GM19025 (cell line): ENCODE results near the gene FBXO15.

Experiments used
- ATAC-seq: cut with Tn5 transposase; IDR thresholded peaks from one replicate; pipeline ENCODE4 v1.9.1; 2021; ENCODE audit warnings: mild to moderate bottlenecking, low read depth, moderate library complexity; ENCODE audit not compliant: unreplicated experiment

FBXO15 gene

DNA sequence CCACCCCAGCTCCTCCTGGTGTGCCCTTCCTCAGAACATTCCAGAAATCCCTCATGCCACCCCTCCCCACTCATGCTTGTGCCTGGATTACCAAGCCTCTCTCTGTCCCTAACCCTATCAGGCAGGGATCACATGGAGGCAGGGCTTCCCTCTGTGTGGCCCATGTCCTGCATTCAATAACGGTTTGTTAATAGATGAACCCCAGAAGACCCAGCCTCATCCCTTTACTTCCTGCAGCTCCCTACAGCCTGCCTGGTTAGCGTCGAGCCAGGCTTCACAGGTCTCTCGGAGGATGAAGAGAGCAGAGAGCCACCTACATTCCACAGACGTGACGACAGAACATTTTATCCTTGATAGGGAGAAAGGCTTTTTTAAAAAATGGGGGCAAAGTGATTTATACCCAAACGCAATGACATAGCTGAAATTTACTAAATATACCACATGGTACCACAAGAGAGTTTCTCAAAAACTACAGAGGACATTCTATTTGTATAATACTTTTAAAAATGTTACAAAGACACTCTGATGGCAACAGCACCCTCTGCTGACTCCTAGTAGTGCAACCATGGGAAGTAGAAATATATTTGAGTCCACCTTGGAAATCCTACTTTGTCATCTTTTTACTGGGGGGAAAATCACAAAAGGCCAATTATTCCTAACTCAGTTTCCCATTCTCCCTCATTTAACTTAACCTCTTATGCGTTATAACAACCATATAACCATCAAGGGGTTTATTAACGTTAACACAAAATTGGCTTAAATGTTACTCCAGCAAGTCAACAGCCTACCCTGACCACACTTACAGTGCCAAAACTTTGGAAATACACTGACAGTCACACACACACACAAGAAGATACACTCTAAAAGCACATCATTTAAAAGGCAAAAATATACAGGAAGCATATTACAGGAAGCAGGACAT is 30.7 kb downstream of the FBXO15 start:
- ATAC-seq: no peak

DNA sequence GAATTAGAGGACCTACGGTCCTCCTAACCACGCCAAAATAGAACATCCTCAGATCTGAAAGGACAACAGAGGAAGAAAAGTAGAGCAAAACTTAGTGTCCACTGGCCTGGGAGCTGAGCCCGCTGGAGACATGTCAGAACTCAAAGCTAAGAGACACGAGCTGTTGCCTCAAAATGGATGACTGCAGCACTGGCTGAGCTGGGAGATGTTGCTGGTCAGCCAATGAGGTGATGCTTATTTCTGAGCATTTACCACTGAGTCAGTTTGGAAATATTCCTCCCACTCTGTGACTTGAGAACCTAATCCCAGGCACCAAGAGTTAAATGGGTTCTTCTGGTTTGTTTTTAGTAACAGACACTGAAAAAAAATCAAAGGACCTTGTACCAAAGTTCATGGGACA is 32.6 kb downstream of the FBXO15 start:
- no peak for ATAC-seq

DNA sequence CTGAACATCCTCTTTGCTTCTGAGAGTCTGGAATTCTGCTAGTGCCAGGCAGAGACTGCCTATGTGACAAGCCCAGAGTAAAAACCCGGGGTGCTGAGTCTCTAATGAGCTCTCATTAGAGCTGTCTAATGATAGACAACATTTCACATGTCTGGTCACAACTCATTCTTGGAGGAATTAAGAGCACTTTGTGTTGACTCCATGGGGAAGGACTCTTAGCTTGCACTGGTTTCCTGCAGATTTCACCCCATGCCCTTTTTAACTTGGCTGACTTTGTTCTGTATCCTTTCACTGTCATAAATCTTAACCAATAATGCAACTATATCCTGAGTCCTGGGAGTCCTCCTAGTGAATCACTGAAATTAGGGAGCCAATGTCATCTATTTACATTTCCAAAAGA is 33.5 kb downstream of the FBXO15 start:
- ATAC-seq: no peak

DNA sequence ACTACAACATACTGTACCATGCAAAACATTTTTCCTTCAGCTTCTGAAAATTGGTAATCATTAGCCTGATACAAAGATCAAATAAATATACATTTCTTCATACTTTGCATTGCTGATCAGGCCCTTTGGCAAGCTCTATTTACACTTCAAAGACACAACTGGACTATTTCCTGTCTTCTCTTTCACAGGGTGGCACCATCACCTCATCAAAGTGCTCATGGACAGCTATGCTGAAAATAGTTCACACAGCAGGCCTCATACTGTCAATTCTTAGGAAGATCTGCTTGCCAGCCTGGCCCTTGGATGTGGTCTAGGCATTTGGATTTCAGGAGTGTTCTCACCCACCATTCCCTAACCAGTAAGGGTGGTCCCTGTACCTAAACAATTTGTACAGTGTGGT is 33.9 kb downstream of the FBXO15 start:
- ATAC-seq: no peak

DNA sequence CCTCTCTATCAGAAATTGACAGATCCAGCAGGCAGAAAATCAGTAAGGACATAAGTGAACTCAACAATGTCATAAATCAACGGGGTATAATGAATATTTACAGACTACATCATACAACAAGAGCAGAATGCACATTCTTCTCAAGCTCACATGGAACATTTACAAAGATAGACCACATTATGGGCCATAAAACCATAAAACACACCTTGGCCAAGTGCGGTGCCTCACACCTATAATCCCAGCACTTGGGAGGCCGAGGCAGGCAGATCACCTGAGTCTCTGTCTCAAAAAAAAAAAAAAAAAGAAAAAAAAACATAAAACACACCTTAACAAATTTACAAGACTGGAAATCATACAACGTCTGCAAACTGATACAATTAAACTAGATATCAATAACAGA is 36.7 kb downstream of the FBXO15 start:
- ATAC-seq: no peak

DNA sequence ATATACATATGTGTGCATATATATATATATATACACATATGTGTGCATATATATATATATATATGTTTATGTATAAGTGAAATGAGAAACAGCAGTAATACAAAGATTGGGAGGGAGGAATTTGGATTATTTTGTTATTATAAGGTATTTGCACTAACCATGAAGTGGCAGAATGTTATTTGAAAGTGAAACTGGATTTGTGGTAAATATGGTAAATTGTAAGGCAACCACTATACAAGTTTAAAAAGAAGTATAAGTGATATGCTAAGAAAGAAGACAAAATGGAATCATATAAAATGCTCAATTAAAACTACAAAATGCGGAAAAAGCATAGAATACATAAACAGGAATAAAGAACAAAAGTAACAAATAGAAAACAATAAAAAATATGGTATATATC is 37.5 kb downstream of the FBXO15 start:
- ATAC-seq: no peak

DNA sequence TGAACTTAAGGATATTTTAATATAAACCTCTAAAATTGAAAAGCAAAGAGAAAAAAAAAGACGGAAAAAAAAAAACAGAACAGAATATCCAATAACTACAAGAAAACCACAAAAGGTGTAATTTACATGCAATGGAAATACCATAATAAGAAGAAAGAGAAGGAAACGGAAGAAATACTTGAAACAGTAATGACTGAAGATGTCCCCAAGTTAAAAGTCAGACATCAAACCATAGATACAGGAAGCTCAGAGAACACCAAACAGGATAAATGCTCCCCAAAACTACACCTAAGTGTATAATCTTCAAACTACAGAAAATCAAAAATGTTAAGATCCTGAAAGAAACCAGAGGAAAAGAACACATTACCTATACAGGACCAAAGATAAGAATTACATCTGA is 39.2 kb downstream of the FBXO15 start:
- no peak for ATAC-seq

DNA sequence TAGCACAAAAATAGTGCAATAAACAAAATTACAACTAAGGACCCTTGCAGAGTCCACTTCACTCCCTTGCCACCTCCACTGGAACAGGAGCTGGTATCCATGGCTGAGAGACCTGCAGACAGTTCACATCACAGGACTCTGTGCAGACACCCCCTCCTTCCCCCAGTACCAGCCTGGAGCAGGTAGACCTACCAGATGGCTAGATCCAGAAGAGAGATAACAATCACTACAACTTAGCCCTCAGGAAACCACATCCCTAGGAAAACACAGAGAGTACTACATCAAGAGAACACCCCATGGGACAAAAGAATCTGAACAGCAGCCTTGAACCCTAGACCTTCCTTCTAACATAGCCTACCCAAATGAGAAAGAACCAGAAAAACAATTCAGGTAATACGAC is 49.8 kb downstream of the FBXO15 start:
- no peak for ATAC-seq

DNA sequence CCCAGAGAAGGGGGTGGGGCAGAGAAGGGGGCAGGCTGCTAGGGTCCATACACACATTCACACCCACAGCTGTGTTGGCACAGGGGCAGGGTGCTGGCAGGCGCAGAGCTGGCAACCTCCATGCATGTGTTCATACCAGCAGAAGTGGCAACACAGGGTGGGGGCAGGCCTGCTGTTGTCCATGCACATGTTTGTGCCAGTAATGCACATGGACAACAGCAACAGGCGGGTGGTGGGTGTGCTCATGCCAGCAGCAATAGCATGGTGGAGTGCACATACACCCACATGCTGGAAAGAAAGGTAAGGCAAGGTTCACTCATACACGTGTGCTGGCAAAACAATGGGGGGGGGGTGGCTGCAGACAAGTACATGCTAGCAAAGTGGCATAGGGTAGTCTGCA is 54.7 kb downstream of the FBXO15 start:
- no peak for ATAC-seq

DNA sequence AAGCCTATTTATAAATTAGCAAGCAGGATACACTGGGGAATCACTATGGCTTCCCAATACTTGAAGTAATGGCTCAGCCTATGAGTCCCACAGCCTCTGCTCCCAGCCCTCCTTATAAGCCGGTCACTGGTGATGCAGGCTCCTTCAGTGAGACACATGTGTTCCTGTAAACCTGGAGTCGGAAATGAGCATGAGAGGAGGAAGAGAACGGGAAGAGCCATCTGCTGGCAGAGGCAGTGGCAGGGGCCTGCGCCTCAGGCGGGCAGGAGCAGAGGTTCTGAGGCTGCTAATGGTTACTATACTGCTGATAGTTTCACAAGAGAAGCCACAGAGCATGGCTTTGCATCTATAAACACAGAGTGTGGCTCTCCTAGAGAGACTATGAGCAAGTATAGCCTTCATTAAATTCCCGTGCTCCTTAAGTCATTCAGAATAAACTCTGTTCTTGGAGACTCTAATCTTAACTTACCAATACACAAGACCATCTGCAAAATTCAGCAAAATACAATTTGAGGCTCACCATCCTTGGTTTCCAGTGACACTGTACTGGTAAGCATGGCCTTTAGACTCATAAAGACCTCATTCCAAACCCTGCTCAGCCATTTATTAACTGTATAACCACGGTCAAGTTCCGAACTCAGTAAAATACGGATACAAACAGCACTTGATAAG is 63.3 kb downstream of the FBXO15 start:
- no peak for ATAC-seq

DNA sequence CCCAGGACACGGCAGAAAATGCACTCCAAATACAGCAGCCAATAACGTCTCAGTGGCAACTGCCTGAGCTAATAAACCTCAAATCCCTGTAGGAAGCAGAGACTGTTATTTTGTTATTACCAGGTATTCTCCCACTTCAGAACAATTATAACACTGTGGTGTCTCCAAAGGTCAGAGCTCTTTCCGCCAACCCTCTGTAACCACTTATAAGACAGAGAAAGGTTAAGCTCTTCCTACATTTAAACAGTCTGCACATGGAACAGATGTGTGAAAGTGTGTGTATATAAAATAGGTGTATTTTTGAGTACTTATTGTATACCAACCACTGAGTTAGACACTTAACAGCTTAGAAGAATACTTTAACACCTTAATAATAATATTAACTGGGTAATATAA is 64.1 kb downstream of the FBXO15 start:
- no peak for ATAC-seq

DNA sequence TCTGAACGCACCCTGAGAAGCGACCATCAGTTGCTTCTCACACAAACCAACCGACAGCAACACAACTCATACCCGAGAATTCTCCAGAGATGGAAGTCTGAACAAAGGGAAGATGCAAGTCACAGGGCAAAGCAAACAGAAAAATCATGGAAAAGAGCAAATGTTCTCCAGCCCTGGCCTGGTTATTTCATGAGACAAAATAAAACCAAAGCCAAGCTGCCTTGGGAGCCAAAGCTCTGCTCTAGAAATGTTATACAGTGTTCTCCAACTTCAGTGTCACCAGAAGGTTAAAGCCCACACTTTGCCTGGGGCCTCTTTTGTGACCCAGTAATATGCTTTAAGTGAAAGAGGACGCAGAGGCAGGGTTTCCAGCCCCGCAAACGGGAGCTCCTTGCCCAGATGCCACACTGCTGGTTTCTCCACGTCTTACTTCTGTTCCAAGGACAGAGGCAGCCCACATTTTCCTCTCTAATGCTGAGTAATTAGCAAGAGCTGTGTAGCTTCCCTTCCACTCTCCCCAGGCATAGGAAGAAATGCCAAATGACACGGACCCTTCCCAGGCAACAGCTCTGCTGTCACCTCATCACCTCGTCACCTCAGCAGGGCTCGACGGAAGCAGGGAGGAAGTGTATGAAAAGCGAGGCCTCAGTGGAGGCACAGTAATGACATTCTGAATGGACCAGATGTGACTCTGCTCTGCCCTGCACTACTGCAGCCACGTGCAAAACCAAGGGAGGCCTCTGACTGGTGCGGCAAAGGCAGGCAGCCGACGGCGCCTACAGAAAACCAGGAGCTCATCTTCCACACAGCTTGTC is 64.7 kb downstream of the FBXO15 start:
- ATAC-seq: no peak

DNA sequence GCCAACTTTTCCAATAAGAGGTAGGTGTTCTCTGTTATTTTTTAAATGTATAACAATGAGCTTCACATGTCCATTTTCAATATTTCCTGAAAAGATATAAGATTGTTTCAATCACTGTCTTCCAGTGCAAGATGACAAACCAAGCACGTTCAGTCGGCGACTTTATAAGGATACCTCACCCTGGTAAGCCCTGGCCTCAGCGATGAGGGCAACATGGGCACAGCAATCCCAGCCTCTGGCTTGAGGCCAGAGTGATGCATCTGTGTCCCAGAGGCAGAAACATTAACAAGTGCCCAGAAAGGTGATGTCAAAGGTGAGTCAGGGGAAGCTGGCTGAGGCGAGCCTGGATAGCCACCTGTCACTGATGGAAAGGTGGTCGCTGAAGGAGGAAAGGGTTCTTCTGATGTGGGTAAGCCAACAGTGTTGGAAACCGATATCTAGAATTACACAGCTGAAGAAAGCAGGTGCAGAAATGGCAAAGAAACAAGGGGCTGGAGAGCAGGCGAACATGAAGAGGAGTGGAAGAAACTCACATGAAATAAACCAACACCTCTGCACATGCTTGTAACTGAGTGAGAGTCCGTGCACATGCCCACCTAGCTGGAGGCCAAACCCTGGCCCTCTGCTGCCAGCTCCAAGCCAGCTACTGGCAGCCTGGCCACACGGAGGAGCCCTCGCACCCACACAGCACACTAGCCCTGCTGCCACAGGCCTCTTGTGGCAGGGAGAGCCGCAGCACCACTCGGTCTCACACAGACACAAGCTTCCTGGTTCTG is 65.5 kb downstream of the FBXO15 start:
- peak; percentile 70 for ATAC-seq

DNA sequence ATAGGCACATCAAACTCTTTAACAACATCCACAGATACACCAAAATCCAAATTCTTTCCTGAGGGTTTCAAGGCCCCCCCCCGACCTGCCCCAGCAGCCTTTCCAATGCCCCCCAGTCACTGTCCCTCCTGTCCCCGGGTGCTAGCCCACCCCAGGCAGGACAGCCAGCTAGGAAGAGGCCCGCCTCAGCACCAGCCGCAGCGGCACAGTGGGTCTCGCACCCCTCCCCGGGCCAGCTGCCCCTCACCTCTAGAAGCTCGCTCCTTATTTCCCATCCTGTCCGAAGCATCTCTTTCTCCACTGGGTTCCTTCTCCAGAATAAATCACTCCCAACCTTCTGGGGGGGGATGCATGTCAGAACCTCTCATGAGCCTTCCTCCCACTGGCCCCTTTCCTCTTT is 69.4 kb downstream of the FBXO15 start:
- ATAC-seq: no peak

DNA sequence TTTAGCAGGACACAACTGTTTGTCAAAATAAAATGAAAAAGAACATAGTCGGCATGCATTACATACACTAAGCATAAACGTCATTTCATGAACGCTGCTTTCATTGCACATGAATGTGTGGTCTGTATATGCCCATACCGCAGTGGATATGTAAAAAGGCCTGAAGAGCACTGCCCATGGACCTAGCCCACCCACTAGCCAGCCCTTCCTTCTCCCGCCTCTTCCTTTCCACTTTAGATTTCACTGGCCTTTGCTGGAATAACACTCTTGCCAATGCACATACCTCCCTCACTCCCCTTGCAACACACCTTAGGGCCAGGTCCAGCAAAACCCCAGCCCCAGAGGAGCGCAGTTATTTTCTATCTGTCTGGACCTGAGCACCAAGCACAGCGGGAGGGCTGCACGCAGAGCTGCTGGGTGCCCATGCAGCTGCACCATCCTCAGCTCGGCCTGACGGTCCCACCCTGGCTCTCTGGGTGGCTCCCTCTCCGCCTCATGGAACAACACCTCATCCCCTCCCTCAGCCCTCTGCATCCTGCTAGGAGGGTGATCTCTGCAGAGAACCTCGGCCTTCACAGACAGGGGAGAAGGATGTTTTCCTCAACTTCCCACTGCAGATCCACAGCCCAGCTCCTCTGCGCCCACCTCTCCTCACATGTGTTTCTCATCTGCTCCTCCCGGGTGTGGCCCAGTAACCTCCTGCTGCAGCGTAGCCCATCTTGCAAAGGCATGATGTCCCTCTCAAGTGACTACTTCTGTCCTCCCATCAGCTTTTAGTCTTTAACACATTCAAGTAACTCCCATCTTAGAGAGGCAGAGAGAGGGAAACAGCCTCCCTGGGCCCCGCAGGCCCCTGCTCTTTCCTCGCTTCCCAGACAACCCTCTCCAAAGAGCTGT is 72.7 kb downstream of the FBXO15 start:
- no peak for ATAC-seq

DNA sequence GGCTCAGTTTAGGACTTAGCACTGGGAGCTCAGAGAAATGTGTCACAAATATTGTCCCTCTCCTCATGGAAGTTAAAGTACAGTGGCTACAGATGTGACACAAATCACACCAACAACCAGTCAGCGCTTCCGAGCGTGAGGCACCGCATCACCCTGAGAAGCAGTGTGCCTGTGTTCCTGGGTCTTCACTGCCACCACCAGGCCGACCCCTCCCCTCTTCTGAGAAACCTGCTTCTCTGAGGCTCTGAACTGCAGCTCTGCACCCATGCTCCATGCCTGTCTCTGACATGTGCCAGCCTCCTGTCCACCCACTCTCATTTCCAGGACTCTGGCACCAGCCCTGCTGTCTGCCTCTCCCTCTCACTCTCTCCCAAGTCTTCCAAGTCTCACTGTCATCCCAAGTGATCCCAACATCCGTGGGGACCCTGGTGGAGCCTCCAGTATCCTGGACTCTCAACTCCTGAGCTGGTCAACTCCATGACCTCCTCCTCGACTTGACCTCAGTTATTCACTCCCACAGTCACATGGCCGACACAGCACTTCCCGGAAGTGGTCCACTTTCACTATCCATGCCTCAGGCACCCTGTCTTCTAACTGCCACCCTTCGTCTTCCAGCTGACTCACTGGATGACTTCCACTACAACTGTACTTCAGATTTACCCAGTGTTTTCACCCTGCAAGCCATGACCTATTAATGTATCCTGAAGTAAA is 73.5 kb downstream of the FBXO15 start:
- no peak for ATAC-seq

DNA sequence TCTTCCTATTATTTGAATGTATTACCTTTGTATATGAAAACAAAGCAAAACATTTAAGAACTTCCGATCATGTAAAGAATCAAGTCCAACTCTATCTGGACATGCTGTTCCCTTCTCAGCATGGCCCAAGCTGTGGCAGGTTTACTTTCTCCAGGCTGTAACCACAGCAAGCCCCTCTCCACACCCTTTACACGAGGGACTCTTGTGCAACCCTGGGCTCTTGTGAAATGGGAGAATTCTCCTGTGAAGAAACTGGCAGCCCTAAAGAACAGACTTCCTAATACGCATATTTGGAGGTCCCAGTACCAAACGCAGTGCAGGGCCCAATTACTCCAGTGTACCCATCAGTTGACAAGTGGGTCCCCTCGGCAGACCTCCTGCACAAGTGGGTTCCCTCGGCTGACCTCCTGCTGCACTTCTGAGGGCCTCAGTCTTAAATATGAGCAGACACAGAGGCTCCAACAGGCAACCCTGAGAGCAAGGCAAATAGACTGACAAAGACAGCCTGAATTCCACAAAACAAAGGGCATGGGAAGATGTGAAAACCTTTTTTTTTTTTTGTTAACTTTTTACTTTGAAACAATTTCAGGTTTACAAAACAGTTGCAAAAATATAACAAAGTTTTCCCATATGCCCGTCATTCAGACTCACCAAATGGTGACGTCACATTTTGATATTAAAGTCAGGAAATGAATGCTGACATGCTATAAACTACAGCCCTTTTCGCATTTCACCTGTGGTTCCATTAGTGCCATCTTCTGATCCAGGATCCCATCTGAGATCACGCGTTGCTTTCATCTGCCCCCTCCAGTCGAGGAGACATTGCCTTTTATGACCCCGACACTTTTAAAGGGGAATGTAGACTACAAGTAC is 78.2 kb downstream of the FBXO15 start:
- no peak for ATAC-seq

DNA sequence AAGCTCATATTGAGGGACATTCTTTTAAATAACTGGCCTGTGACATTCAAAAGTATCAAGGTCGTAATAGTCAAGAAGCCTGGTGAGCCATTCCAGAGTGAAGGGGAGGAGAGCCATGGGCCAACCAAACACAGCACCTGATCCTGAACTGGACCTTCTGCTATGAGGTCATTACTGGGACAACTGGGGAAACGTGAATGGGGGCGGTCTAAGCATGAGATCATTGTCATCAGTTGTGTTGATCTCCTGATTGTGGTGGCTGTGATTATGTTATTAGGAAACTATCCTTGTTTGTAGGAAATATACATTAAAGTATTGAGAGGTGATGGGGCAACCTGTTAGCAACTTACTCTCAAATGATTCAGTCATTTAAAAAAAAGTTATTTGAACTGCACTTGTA is 79.3 kb downstream of the FBXO15 start:
- no peak for ATAC-seq
